NCI-H510A (cell line): ENCODE results near the gene ATMIN.
A peak's percentile ranks its signal among the peaks of the same experiment; 100 is the strongest.

Experiments
- DNase-seq: peaks from one replicate; lab custom pipeline; 2025; lab: John Stamatoyannopoulos, UW

The ATMIN gene

GRCh38 chr16:81006211-81006812, 29.3 kb upstream of the ATMIN start:
- no peak for DNase-seq

GRCh38 chr16:81006813-81007695, 28.6 kb upstream of the ATMIN start, which contains the start of the genes CENPN and CMC2:
Gene CENPN (plus strand): TSS chr16:81007214. CDS start chr16:81011940, 4,726 bp downstream.
Gene CMC2 (minus strand): TSS chr16:81006885. CDS start chr16:80997394, 9,491 bp downstream.
- DNase-seq, result peak; percentile 83

- DNase-seq, result no peak
Observed at GRCh38 chr16:81008505-81008789, 27.2 kb upstream of the ATMIN start.

DNA sequence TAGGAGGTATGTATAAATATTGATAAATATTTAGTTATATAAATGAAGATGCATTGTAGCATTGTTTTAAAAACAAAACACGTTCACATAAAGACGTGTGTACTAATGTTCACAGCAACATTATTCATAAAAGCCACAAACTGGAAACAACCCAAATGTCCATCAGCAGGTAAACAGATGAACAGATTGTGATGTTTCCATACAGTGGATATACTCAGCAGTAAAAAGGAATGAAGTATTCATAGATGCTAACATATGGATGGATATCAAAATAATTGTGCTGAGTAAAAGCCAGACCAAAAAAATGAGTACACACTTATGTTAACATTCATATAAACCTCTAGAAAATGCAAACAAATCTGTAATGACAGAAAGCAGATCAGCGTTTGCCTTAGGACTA, 22.7 kb upstream of the ATMIN start:
- DNase-seq, result no peak

- no peak for DNase-seq
Observed at GRCh38 chr16:81014672-81015071, 21.0 kb upstream of the ATMIN start.

DNA sequence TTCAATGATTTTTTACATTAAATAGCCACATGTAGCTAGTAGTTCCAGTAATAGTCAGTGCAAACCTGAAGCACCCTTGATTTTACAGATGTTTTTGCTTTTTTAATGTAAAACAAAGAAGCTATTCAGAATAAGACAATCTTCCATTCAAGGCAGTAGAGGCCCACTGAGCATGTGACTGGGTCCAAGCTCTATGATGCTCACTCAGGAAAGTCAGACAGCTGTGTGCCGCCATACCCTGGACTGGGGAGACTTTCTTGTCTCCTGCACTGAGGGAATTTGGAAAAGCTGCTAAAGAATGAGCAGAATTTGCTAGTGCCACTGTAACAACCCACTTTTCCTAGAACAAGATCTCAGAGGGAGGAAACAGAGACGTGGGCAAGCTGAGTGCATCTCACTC, 17.1 kb upstream of the ATMIN start:
- DNase-seq, result no peak

DNA sequence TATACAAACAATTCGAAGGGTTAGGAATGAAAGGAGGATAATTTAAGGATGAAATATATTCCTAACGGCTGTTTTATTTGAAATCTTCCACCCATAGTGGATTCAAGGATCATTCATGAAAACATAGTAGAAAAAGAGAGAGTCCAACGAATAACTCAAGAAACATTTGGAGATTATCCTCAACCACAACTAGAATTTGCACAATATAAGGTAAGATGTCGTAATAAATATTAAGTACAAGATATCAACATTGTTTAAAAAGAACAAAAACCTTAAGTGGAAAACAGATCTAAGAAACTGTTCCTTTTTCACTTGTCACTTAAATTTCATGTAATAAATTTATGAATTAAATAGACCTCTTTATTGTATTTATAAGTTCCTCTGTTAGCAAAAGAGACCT, 9.2 kb upstream of the ATMIN start:
- no peak for DNase-seq

- DNase-seq, result no peak
Observed at GRCh38 chr16:81029930-81030604, 5.6 kb upstream of the ATMIN start.

- DNase-seq, result no peak
Observed at GRCh38 chr16:81035975-81036750, 521 bp downstream of the ATMIN start.

GRCh38 chr16:81036751-81037350, 1.2 kb downstream of the ATMIN start:
- DNase-seq, result no peak

DNA sequence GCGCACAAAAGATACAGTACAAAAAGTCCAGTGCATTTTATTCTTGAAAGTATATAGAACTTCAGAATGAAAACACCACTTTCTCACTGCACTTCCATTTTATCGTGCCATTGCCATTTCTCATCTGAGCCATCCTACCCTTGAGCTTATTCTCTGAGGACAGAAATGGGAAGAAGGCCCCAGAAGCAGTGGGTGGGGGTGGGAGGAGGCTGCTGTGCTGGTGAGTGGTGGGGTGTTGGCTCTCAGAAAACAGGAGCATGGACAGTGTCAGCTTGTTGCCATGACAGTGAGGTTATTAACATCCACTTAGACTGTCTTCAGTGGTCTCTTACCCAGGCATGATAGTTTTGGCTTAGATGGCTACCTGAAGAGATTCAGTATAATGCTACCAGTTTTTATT, 4.5 kb downstream of the ATMIN start:
- DNase-seq, result no peak

GRCh38 chr16:81040842-81041241, 5.2 kb downstream of the ATMIN start:
- DNase-seq, result no peak

DNA sequence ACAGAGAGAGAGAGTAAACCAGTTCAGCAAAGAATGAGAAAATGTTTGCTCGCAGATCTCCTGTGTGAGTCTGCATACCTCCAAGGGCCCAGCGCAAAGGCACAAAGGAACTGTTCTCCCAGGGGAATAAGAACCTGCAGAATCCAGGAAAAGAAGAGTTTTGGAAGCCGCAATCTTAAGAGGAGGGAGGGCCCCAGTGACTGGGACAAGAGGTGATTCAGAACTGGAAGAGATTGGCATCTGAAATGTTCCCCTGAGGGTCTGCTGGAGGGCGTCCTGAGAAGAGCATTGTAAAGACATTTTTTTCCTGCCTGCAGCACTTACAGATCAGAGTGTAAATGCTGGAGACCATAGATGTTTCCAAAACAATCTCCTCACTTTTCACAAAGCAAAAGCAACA, 6.1 kb downstream of the ATMIN start:
- no peak for DNase-seq

DNA sequence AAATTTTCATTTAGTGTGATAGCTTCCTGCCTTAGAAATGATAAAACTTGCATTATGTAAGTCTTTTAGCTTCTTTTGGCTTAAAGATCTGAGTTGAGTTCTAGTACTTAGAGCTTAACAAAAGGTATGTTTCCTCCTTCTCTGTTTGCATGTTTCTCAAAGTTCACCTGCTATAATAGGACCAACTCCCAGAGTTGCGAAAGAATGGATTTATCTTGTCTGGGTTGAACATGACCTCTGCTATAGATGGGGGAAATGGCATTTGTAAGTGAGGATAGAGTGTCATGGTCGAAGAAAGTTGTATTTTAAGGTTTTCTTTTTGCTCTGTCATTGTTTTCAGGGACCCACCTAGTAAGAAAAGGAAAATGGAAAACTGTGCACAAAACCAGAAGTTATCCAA, 7.2 kb downstream of the ATMIN start:
- DNase-seq, result no peak

- DNase-seq, result no peak
Observed at GRCh38 chr16:81053761-81054160, 18.1 kb downstream of the ATMIN start.

DNA sequence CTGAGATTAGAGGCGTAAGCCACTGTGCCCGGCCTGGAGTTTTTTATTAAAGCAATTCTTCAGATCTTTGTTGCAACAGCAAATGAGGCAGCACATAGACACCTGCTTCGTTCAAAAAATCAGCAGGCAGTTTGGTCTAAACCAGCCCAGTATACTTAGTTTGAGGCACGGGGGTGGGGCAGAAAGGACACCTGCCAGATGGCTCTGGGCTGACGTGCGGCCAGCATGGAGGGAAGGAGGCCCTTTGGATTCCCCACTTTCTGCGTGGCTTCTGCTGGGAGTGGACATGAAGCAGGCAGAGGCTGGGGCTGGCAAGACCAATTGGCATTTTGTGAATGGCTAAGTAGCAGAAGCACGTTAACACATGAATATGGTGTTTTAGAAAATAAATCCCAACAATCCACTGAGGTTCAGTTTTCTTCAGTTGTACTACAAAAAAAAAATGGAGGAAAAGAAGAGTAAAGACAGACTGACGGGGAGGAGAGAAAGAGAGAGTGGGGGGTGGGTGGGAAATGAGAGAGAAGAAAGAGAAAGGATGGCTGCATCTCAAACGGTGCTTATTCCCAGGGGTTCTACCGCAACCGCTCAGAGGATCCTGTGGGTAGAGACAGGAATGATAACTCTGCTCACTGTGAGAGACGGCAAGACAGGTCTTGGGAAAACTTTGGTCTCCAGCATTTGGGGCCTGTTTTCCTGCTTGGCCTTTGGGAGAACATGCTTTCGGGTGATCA, 25.1 kb downstream of the ATMIN start:
- no peak for DNase-seq

- DNase-seq, result no peak
Observed at GRCh38 chr16:81061307-81061640, 25.6 kb downstream of the ATMIN start.

DNA sequence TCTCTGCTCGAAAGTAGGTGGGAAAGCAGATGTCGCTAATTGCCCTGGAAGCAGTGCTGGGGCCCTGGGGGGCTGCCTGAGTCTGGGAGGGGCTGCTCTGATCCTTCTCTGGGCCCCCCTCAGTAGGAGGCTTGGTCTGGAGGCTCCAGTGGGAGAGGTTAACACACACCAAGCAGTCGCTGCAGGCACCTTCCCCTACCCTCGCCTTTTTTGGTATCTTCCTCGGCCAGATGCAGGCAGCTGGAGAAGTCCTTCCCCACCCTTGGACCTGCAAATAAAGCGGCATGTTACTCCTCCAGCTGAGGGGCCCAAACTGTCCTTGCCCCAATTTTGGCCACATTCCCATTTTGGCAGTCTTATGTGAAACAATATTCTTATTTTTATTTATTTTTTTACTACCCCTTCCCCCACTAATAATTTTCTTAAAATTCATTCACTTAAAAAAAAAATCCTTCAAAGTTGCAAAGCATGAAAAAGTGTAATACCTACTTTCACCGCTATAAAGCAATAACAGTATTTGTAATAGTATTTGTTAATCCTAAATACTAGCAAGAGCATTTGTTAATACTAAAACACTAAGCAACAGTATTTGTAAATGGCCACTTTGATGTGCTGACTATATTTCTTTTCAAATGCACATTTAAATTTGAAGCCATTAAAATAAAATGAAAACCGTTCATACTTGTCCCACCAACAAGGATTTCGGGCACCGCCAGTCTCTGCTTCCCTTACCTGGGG, 26.4 kb downstream of the ATMIN start:
- DNase-seq, result no peak

- DNase-seq, result no peak
Observed at GRCh38 chr16:81066681-81067080, 31.0 kb downstream of the ATMIN start.

GRCh38 chr16:81067166-81067565, 31.5 kb downstream of the ATMIN start:
- DNase-seq, result no peak

DNA sequence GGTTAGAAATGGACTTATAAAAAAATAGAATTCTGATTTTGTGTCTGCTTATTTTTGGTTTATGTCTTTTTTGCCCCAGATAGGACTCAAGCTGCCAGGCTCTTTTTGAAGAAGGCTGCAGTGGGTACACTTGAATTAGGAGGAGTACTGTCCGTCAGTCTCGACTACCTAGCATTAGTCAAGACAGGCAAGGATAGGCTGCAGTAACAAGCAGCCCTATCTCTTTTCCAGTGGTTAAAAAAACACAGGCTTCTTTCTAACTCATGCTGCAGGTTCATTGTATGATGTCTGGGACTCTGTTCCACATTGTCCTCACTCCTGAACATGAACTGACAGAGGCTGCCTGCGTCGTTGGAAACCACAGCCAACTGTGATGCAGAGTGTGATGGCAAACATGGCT, 33.4 kb downstream of the ATMIN start:
- DNase-seq, result no peak
